ENCODE data around the gene PDE9A.
"Not testable (repeated sequence)": the region's sequence is repeated elsewhere in the genome, so short reads cannot be mapped to it uniquely, and the experiment has no call there.

The PDE9A gene

GRCh38 chr21:42809171-42809570 is 155.8 kb downstream of the PDE9A start:
- DNase-seq: no peak

DNA sequence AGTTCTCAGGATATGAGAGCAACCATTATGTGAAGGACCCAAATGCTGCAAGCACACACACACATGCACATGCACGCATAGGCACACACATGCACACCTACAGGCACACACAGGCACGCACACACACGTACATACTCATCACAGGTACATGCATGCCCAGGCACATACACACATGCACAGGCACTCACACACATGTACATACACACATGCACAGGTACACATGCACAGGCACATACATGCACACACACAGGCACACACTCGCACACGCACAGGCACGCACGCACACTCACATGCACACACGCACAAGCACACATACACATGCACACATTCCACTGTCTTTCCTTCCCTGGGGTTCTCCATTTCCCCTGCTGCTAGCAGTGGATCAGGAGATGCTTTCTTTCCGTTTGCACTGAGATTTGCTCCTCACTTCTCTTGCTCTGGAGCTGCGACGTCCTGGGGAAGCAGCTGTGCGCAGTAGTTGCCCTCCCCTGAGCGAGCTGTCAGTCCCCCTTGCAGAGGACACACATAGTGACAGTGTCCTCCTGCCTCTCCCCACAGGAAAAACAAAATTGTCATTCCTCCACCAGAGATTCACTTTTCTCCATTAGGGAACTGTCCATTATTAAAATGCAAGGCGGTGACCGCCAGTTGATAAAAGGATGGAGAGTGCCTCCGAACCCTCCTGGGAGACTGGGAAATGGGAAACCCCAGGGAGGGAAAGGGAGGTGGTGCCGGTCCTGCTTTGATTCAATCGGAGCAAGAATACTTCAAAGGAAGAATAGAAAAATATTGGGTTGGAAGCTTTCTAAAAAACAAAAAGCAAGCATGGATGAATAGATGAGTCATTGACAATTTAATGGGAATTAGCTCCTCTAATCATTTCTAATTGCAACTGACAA is 156.4 kb downstream of the PDE9A start:
- DNase-seq: no peak

- DNase-seq: no peak
Measured at GRCh38 chr21:42811960-42812359, 158.5 kb downstream of the PDE9A start.

GRCh38 chr21:42812528-42813241 is 159.3 kb downstream of the PDE9A start:
- DNase-seq: not testable (repeated sequence)

DNA sequence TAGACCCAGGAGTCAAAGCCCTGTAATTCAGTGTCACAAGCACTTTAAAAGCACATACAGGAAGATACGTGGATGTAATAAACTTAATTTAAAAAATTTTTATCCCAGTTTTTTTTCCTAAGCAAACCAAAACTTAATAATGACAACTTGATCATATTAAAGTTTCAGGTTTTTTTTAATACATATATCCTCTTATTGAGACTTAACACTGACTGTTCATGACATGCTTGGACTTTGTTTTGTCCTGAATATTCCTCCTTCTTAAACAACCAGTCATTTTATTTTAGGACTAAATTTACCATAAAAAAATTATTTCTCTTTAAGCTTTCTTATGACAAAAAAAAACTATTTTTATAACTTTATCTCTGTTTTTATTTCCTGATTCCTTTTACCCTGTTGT is 161.8 kb downstream of the PDE9A start:
- no peak for DNase-seq

- peak; percentile 66 to 71 for DNase-seq
Measured at GRCh38 chr21:42818328-42818749, 164.9 kb downstream of the PDE9A start.

- DNase-seq: no peak
Measured at GRCh38 chr21:42819861-42820615, 166.6 kb downstream of the PDE9A start.

GRCh38 chr21:42820616-42821465 is 167.4 kb downstream of the PDE9A start:
- DNase-seq: no peak
